SK-N-SH (cell line): Measurements from ENCODE around the gene GRIK5.

Experiments used
- ELF1 ChIP-seq: IDR thresholded peaks from 2 replicates; pipeline ENCODE4 v1.4.0; 2012
- EP300 ChIP-seq, 2 experiments: IDR thresholded peaks; 2 replicates each; pipeline versions ENCODE4 v1.4.0 to v1.6.1; 2012; ENCODE audit warnings: borderline replicate concordance in 1 of 2, low read depth in 1 of 2, low read length in 1 of 2
- FOSL2 ChIP-seq: IDR thresholded peaks from 2 replicates; pipeline ENCODE4 v1.4.0; 2012; ENCODE audit warnings: low read depth, mild to moderate bottlenecking, moderate library complexity, borderline replicate concordance
- POLR2AphosphoS5 ChIP-seq: IDR thresholded peaks from 2 replicates; pipeline ENCODE4 v1.6.1; 2012; ENCODE audit warnings: low read depth, low read length
- RAD21 ChIP-seq: IDR thresholded peaks from 2 replicates; pipeline ENCODE4 v1.6.1; 2012; ENCODE audit warnings: mild to moderate bottlenecking, low read length
- TF ChIP-seq, protein P1 (sequence below): fragments of 200-600 bp; sonication (generic); IDR thresholded peaks from 2 replicates; pipeline ENCODE4 v1.6.1; 2017; ENCODE audit warnings: antibody characterized with exemption, mild to moderate bottlenecking, moderate library complexity

DNA sequence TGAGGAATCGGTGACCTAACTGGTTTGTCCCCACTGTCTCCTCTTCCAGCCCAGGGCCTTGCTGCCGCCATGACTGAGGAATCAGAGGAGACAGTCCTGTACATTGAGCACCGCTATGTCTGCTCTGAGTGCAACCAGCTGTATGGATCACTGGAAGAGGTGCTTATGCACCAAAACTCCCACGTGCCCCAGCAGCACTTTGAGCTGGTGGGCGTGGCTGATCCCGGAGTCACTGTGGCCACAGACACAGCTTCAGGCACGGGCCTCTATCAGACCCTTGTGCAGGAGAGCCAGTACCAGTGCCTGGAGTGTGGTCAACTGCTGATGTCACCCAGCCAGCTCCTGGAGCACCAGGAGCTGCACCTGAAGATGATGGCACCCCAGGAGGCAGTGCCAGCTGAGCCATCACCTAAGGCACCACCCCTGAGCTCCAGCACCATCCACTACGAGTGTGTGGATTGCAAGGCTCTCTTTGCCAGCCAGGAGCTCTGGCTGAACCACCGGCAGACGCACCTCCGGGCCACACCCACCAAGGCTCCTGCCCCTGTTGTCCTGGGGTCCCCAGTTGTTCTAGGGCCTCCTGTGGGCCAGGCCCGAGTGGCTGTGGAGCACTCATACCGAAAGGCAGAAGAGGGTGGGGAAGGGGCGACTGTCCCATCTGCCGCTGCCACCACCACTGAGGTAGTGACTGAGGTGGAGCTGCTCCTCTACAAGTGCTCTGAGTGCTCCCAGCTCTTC is 8.7 kb upstream of the GRIK5 start:
- no peak for TF ChIP-seq FOSL2
- TF ChIP-seq POLR2AphosphoS5: no peak
- no peak for TF ChIP-seq RAD21
- TF ChIP-seq EP300 (IDR thresholded peaks at IDR 0.05; ENCODE audit: borderline replicate concordance in 1 of 2, low read depth in 1 of 2, low read length in 1 of 2): no peak
- TF ChIP-seq, protein P1, sequence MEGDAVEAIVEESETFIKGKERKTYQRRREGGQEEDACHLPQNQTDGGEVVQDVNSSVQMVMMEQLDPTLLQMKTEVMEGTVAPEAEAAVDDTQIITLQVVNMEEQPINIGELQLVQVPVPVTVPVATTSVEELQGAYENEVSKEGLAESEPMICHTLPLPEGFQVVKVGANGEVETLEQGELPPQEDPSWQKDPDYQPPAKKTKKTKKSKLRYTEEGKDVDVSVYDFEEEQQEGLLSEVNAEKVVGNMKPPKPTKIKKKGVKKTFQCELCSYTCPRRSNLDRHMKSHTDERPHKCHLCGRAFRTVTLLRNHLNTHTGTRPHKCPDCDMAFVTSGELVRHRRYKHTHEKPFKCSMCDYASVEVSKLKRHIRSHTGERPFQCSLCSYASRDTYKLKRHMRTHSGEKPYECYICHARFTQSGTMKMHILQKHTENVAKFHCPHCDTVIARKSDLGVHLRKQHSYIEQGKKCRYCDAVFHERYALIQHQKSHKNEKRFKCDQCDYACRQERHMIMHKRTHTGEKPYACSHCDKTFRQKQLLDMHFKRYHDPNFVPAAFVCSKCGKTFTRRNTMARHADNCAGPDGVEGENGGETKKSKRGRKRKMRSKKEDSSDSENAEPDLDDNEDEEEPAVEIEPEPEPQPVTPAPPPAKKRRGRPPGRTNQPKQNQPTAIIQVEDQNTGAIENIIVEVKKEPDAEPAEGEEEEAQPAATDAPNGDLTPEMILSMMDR: no peak
- no peak for TF ChIP-seq ELF1
